ENCODE results near the gene AOPEP.

AOPEP gene

GRCh38 chr9:94944626-94945025, 218.1 kb downstream of the AOPEP start:
- no peak overlapping the region for H3K9ac ChIP-seq (ENCODE audit: low read length)
- no peak overlapping the region for H3K4me3 ChIP-seq (ENCODE audit: low read length)
- peak overlapping the region; percentile 73 for H3K27ac ChIP-seq (ENCODE audit: low read depth, low read length)
- no peaks in the 10 kb centered on the region for H3K4me1 ChIP-seq (ENCODE audit: control insufficient read depth, insufficient read depth, low read length)
- H3K27me3 ChIP-seq (ENCODE audit: control insufficient read depth, insufficient read depth, low read length) = no peaks in the 10 kb centered on the region
- H3K36me3 ChIP-seq (ENCODE audit: control insufficient read depth, insufficient read depth, low read length) = no peaks in the 10 kb centered on the region

GRCh38 chr9:94945197-94946144, 219.0 kb downstream of the AOPEP start:
- Histone ChIP-seq H3K9ac (ENCODE audit: low read length) (no peak overlapping the region), H3K4me3 (ENCODE audit: low read length) (no peak overlapping the region), H3K27ac (ENCODE audit: low read depth, low read length) (peak overlapping the region; percentile 73), H3K4me1 (ENCODE audit: control insufficient read depth, insufficient read depth, low read length) (no peaks in the 10 kb centered on the region), H3K27me3 (ENCODE audit: control insufficient read depth, insufficient read depth, low read length) (no peaks in the 10 kb centered on the region), H3K36me3 (ENCODE audit: control insufficient read depth, insufficient read depth, low read length) (no peaks in the 10 kb centered on the region)

GRCh38 chr9:94946256-94946655, 219.8 kb downstream of the AOPEP start:
- H3K9ac ChIP-seq (ENCODE audit: low read length) = no peak overlapping the region
- no peaks in the 10 kb centered on the region for H3K36me3 ChIP-seq (ENCODE audit: control insufficient read depth, insufficient read depth, low read length)
- peaks cover 5% of the 10 kb centered on the region for H3K4me1 ChIP-seq (ENCODE audit: control insufficient read depth, insufficient read depth, low read length)
- peak overlapping the region; percentile 73 for H3K27ac ChIP-seq (ENCODE audit: low read depth, low read length)
- H3K27me3 ChIP-seq (ENCODE audit: control insufficient read depth, insufficient read depth, low read length) = no peaks in the 10 kb centered on the region
- no peak overlapping the region for H3K4me3 ChIP-seq (ENCODE audit: low read length)

- H3K4me3 ChIP-seq (ENCODE audit: low read length) = no peak overlapping the region
These were observed 222.2 kb downstream of the AOPEP start for GRCh38 chr9:94948567-94949235.

GRCh38 chr9:94949370-94949769, 222.9 kb downstream of the AOPEP start:
- no peaks in the 10 kb centered on the region for H3K36me3 ChIP-seq (ENCODE audit: control insufficient read depth, insufficient read depth, low read length)
- H3K4me1 ChIP-seq (ENCODE audit: control insufficient read depth, insufficient read depth, low read length) = peaks cover 8% of the 10 kb centered on the region
- H3K27me3 ChIP-seq (ENCODE audit: control insufficient read depth, insufficient read depth, low read length) = no peaks in the 10 kb centered on the region
- no peak overlapping the region for H3K9ac ChIP-seq (ENCODE audit: low read length)
- H3K27ac ChIP-seq (ENCODE audit: low read depth, low read length) = no peak overlapping the region
- no peak overlapping the region for H3K4me3 ChIP-seq (ENCODE audit: low read length)

More at GRCh38 chr9:94948567-94949235, 222.2 kb downstream of the AOPEP start:
- H3K27me3 ChIP-seq (ENCODE audit: control insufficient read depth, insufficient read depth, low read length) = no peaks in the 10 kb centered on the region
- H3K36me3 ChIP-seq (ENCODE audit: control insufficient read depth, insufficient read depth, low read length) = no peaks in the 10 kb centered on the region
- no peak overlapping the region for H3K27ac ChIP-seq (ENCODE audit: low read depth, low read length)
- no peak overlapping the region for H3K9ac ChIP-seq (ENCODE audit: low read length)
- peaks cover 8% of the 10 kb centered on the region for H3K4me1 ChIP-seq (ENCODE audit: control insufficient read depth, insufficient read depth, low read length)

GRCh38 chr9:94950040-94950578, 223.6 kb downstream of the AOPEP start:
- no peak overlapping the region for H3K27ac ChIP-seq (ENCODE audit: low read depth, low read length)
- peaks cover 8% of the 10 kb centered on the region for H3K4me1 ChIP-seq (ENCODE audit: control insufficient read depth, insufficient read depth, low read length)
- no peak overlapping the region for H3K4me3 ChIP-seq (ENCODE audit: low read length)
- no peaks in the 10 kb centered on the region for H3K36me3 ChIP-seq (ENCODE audit: control insufficient read depth, insufficient read depth, low read length)
- no peak overlapping the region for H3K9ac ChIP-seq (ENCODE audit: low read length)
- no peaks in the 10 kb centered on the region for H3K27me3 ChIP-seq (ENCODE audit: control insufficient read depth, insufficient read depth, low read length)

GRCh38 chr9:94950579-94951323, 224.3 kb downstream of the AOPEP start:
- Histone ChIP-seq H3K4me1 (ENCODE audit: control insufficient read depth, insufficient read depth, low read length) (peaks cover 8% of the 10 kb centered on the region), H3K9ac (ENCODE audit: low read length) (no peak overlapping the region), H3K27me3 (ENCODE audit: control insufficient read depth, insufficient read depth, low read length) (no peaks in the 10 kb centered on the region), H3K4me3 (ENCODE audit: low read length) (no peak overlapping the region), H3K27ac (ENCODE audit: low read depth, low read length) (no peak overlapping the region), H3K36me3 (ENCODE audit: control insufficient read depth, insufficient read depth, low read length) (no peaks in the 10 kb centered on the region)

GRCh38 chr9:94951324-94952135, 225.0 kb downstream of the AOPEP start:
- Histone ChIP-seq H3K4me1 (ENCODE audit: control insufficient read depth, insufficient read depth, low read length) (peaks cover 8% of the 10 kb centered on the region), H3K36me3 (ENCODE audit: control insufficient read depth, insufficient read depth, low read length) (no peaks in the 10 kb centered on the region), H3K27me3 (ENCODE audit: control insufficient read depth, insufficient read depth, low read length) (no peaks in the 10 kb centered on the region), H3K27ac (ENCODE audit: low read depth, low read length) (no peak overlapping the region), H3K9ac (ENCODE audit: low read length) (no peak overlapping the region), H3K4me3 (ENCODE audit: low read length) (no peak overlapping the region)

GRCh38 chr9:94952565-94953373, 226.3 kb downstream of the AOPEP start:
- H3K4me1 ChIP-seq (ENCODE audit: control insufficient read depth, insufficient read depth, low read length) = peaks cover 8% of the 10 kb centered on the region
- peak overlapping the region; percentile 38 for H3K27ac ChIP-seq (ENCODE audit: low read depth, low read length)
- no peak overlapping the region for H3K9ac ChIP-seq (ENCODE audit: low read length)
- no peaks in the 10 kb centered on the region for H3K27me3 ChIP-seq (ENCODE audit: control insufficient read depth, insufficient read depth, low read length)
- no peak overlapping the region for H3K4me3 ChIP-seq (ENCODE audit: low read length)
- no peaks in the 10 kb centered on the region for H3K36me3 ChIP-seq (ENCODE audit: control insufficient read depth, insufficient read depth, low read length)

GRCh38 chr9:94956731-94957130, 230.2 kb downstream of the AOPEP start:
- Histone ChIP-seq H3K27me3 (ENCODE audit: control insufficient read depth, insufficient read depth, low read length) (no peaks in the 10 kb centered on the region), H3K9ac (ENCODE audit: low read length) (no peak overlapping the region), H3K27ac (ENCODE audit: low read depth, low read length) (no peak overlapping the region), H3K4me1 (ENCODE audit: control insufficient read depth, insufficient read depth, low read length) (peaks cover 2% of the 10 kb centered on the region), H3K36me3 (ENCODE audit: control insufficient read depth, insufficient read depth, low read length) (no peaks in the 10 kb centered on the region), H3K4me3 (ENCODE audit: low read length) (no peak overlapping the region)

GRCh38 chr9:94960964-94961363, 234.5 kb downstream of the AOPEP start:
- Histone ChIP-seq H3K9ac (ENCODE audit: low read length) (no peak overlapping the region), H3K4me1 (ENCODE audit: control insufficient read depth, insufficient read depth, low read length) (no peaks in the 10 kb centered on the region), H3K27ac (ENCODE audit: low read depth, low read length) (no peak overlapping the region), H3K4me3 (ENCODE audit: low read length) (no peak overlapping the region), H3K27me3 (ENCODE audit: control insufficient read depth, insufficient read depth, low read length) (no peaks in the 10 kb centered on the region), H3K36me3 (ENCODE audit: control insufficient read depth, insufficient read depth, low read length) (no peaks in the 10 kb centered on the region)

Data from rectal smooth muscle tissue (tissue), 1 donor.